ENCODE measurements around the gene DIAPH2. TPM values are rescaled to one million over a fixed set of nuclear protein-coding genes. Genes with fewer than 3 reads are reported as not detected.
A peak's percentile ranks its signal among the peaks of the same experiment; 100 is the strongest.

Gene DIAPH2
- total RNA-seq, 2 donors from 2014 or later: 12.5 to 18.3 TPM

DNA sequence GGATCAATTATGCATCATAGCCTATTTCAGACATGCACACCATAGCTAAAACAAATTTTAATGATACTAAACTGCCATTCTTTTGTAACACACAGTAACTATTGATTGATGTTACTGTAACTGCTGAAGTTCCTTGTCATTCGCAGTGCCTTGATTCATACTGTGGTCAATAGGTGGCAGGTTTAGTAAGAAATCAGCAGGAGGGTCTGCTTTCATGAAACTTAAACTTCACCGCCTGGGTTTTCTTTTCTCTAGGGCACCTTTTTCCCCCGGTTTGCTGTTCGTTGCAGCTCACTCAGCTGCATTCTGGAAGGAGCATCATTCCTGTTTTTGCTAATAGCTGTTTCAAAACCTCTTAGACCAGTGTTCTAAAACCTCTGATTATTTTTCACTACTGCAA is 287.2 kb downstream of the DIAPH2 start:
- Mint-ChIP-seq H3K4me1 (no peaks in the 10 kb centered on the region), H3K27me3 (no peaks in the 10 kb centered on the region), H3K36me3 (ENCODE audit: low read depth) (peaks cover 4% of the 10 kb centered on the region), H3K4me3 (no peak overlapping the region), H3K27ac (no peak overlapping the region)
- H3K9me3 ChIP-seq (ENCODE audit: control insufficient read depth, low read length, poor library complexity, severe bottlenecking): no peaks in the 10 kb centered on the region
- DNase-seq: no peak
- ATAC-seq: no peak

GRCh38 chrX:96978906-96979305 is 294.3 kb downstream of the DIAPH2 start:
- Mint-ChIP-seq H3K27ac (no peak overlapping the region), H3K4me1 (no peaks in the 10 kb centered on the region)

GRCh38 chrX:96979766-96980165 is 295.1 kb downstream of the DIAPH2 start:
- ATAC-seq (no peak), DNase-seq (no peak)
- Mint-ChIP-seq H3K27ac (no peak overlapping the region), H3K36me3 (ENCODE audit: low read depth) (no peaks in the 10 kb centered on the region), H3K4me3 (no peak overlapping the region), H3K27me3 (no peaks in the 10 kb centered on the region), H3K4me1 (no peaks in the 10 kb centered on the region)
- H3K9me3 ChIP-seq (ENCODE audit: control insufficient read depth, low read length, poor library complexity, severe bottlenecking): no peaks in the 10 kb centered on the region

More at GRCh38 chrX:96978906-96979305, 294.3 kb downstream of the DIAPH2 start:
- H3K9me3 ChIP-seq (ENCODE audit: control insufficient read depth, low read length, poor library complexity, severe bottlenecking): no peaks in the 10 kb centered on the region
- H3K27me3 Mint-ChIP-seq: no peaks in the 10 kb centered on the region
- no peak for ATAC-seq
- no peaks in the 10 kb centered on the region for H3K36me3 Mint-ChIP-seq (ENCODE audit: low read depth)
- no peak for DNase-seq
- H3K4me3 Mint-ChIP-seq: no peak overlapping the region

DNA sequence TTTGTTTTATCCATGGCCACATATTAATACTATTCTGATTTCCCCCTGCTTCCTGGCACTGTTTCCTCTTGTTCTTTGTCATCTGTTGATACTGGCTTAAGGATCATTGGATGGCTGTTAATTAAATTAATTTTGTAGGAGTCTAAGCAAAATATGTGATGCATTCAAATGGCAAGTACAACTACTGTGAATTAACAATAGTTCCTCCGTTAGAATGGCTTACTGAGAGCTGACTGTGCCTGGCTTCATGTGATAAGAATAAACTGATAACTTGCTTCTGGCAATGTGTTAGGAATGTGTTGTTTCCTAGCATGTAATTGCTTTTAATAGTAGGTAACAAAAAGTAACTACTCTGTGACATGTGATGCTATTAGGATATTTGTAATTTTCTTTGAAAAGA is 297.5 kb downstream of the DIAPH2 start:
- no peaks in the 10 kb centered on the region for H3K9me3 ChIP-seq (ENCODE audit: control insufficient read depth, low read length, poor library complexity, severe bottlenecking)
- H3K4me3 Mint-ChIP-seq: no peak overlapping the region
- H3K27me3 Mint-ChIP-seq: no peaks in the 10 kb centered on the region
- no peak overlapping the region for H3K27ac Mint-ChIP-seq
- H3K36me3 Mint-ChIP-seq (ENCODE audit: low read depth): no peaks in the 10 kb centered on the region
- DNase-seq (no peak), ATAC-seq (no peak)
- no peaks in the 10 kb centered on the region for H3K4me1 Mint-ChIP-seq

DNA sequence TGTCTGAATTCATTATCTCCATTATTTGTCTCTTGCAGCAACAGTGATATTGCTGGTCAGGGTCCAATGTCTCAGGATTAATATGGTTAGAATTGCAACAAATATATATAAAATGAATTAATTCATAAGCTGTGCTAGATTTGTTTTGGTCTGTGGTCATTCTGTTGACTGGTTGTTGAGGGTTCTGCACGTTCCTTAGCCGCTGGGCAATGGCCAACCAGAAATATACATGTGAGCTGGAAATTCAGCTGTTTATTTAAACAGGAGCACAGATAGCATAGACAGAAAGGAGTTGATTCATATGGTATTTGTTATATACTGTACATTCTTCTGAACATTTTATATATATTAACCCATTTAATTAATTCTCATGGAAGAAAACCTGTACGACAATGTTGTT is 299.9 kb downstream of the DIAPH2 start:
- no peak for DNase-seq
- H3K9me3 ChIP-seq (ENCODE audit: control insufficient read depth, low read length, poor library complexity, severe bottlenecking): no peaks in the 10 kb centered on the region
- no peaks in the 10 kb centered on the region for H3K36me3 Mint-ChIP-seq (ENCODE audit: low read depth)
- H3K27ac Mint-ChIP-seq: no peak overlapping the region
- H3K4me1 Mint-ChIP-seq: no peaks in the 10 kb centered on the region
- no peak overlapping the region for H3K4me3 Mint-ChIP-seq
- no peaks in the 10 kb centered on the region for H3K27me3 Mint-ChIP-seq
- ATAC-seq: no peak

DNA sequence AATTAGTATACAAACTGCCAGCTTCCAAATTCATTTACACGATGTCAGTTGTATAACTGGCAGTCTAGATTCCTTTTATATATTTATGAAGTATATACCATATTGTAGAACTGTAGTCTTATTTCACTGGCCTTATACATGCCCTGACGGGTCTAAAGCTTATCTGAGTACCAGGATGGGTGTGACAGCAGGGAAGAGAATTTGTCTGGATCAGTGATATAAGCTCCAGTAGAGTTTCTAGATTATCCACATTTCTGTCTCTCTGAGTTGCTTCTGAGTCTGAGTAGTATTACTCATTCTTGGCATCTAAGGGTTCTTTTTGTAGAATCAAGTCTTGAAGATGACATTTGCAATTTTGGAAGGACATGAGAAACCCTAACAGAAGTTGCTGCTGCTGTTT is 300.4 kb downstream of the DIAPH2 start:
- no peaks in the 10 kb centered on the region for H3K27me3 Mint-ChIP-seq
- ATAC-seq (no peak), DNase-seq (no peak)
- no peak overlapping the region for H3K4me3 Mint-ChIP-seq
- H3K27ac Mint-ChIP-seq: no peak overlapping the region
- no peaks in the 10 kb centered on the region for H3K4me1 Mint-ChIP-seq
- H3K9me3 ChIP-seq (ENCODE audit: control insufficient read depth, low read length, poor library complexity, severe bottlenecking): no peaks in the 10 kb centered on the region
- H3K36me3 Mint-ChIP-seq (ENCODE audit: low read depth): no peaks in the 10 kb centered on the region

DNA sequence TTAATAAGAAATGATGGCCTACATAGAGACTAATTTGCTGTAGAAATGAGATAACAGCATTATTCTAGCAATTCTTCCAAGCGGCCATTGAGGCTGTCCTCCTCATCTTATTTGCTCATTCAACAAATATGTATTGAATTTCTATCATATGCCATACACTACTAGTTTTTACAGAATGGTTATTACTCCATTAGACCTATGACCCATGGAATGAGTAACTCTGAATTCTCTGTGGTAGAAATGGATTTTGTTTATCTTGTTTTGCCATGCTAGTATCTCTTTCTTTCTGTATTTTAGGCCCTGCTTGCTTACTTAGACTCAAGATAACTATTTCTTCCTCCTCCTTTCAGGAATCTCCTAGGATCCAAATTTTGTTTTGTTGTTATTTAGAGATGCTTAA is 302.6 kb downstream of the DIAPH2 start:
- H3K36me3 Mint-ChIP-seq (ENCODE audit: low read depth): no peaks in the 10 kb centered on the region
- no peak overlapping the region for H3K4me3 Mint-ChIP-seq
- no peaks in the 10 kb centered on the region for H3K9me3 ChIP-seq (ENCODE audit: control insufficient read depth, low read length, poor library complexity, severe bottlenecking)
- H3K27ac Mint-ChIP-seq: no peak overlapping the region
- no peak for DNase-seq
- H3K4me1 Mint-ChIP-seq: no peaks in the 10 kb centered on the region
- ATAC-seq: no peak
- H3K27me3 Mint-ChIP-seq: no peaks in the 10 kb centered on the region

- no peak overlapping the region for H3K27ac Mint-ChIP-seq
These were observed 305.4 kb downstream of the DIAPH2 start for GRCh38 chrX:96989830-96990571.

GRCh38 chrX:96994093-96994492 is 309.5 kb downstream of the DIAPH2 start:
- Mint-ChIP-seq H3K36me3 (ENCODE audit: low read depth) (peaks cover 2% of the 10 kb centered on the region), H3K27me3 (no peaks in the 10 kb centered on the region), H3K4me1 (no peaks in the 10 kb centered on the region), H3K4me3 (no peak overlapping the region), H3K27ac (peak overlapping the region; percentile 1)
- H3K9me3 ChIP-seq (ENCODE audit: control insufficient read depth, low read length, poor library complexity, severe bottlenecking): no peaks in the 10 kb centered on the region
- DNase-seq (no peak), ATAC-seq (no peak)

More at GRCh38 chrX:96989830-96990571, 305.4 kb downstream of the DIAPH2 start:
- DNase-seq: no peak
- H3K27me3 Mint-ChIP-seq: no peaks in the 10 kb centered on the region
- H3K36me3 Mint-ChIP-seq (ENCODE audit: low read depth): peaks cover 2% of the 10 kb centered on the region
- ATAC-seq: no peak
- H3K4me1 Mint-ChIP-seq: no peaks in the 10 kb centered on the region
- no peaks in the 10 kb centered on the region for H3K9me3 ChIP-seq (ENCODE audit: control insufficient read depth, low read length, poor library complexity, severe bottlenecking)
- no peak overlapping the region for H3K4me3 Mint-ChIP-seq

DNA sequence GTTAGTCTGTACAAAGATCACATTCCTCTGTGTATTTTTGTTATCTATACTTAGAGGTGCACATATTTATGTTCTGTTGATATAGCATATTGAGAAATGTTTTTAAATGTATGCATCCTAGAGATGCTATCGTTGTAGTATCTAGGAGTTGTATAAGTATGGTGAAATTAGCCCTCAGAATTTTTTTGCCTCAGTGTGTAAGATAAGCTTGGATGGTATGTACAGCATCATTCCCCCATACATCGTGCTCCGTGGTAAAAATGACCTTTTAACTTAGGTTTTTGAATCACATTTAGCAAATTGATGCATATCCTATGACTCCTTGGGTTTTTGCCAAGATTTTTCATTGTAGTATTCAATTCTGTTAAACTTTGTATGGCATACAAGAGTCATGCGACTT is 312.6 kb downstream of the DIAPH2 start:
- DNase-seq: no peak
- no peaks in the 10 kb centered on the region for H3K9me3 ChIP-seq (ENCODE audit: control insufficient read depth, low read length, poor library complexity, severe bottlenecking)
- Mint-ChIP-seq H3K36me3 (ENCODE audit: low read depth) (peaks cover 2% of the 10 kb centered on the region), H3K4me1 (peaks cover 3% of the 10 kb centered on the region), H3K27me3 (no peaks in the 10 kb centered on the region), H3K27ac (no peak overlapping the region), H3K4me3 (no peak overlapping the region)
- ATAC-seq: no peak

GRCh38 chrX:97000682-97001368 is 316.2 kb downstream of the DIAPH2 start:
- H3K4me1 Mint-ChIP-seq: peaks cover 6% of the 10 kb centered on the region
- no peak for ATAC-seq
- no peak for DNase-seq
- no peaks in the 10 kb centered on the region for H3K36me3 Mint-ChIP-seq (ENCODE audit: low read depth)
- H3K9me3 ChIP-seq (ENCODE audit: control insufficient read depth, low read length, poor library complexity, severe bottlenecking): no peaks in the 10 kb centered on the region
- no peak overlapping the region for H3K4me3 Mint-ChIP-seq
- H3K27ac Mint-ChIP-seq: peak overlapping the region; percentile 71
- H3K27me3 Mint-ChIP-seq: no peaks in the 10 kb centered on the region

DNA sequence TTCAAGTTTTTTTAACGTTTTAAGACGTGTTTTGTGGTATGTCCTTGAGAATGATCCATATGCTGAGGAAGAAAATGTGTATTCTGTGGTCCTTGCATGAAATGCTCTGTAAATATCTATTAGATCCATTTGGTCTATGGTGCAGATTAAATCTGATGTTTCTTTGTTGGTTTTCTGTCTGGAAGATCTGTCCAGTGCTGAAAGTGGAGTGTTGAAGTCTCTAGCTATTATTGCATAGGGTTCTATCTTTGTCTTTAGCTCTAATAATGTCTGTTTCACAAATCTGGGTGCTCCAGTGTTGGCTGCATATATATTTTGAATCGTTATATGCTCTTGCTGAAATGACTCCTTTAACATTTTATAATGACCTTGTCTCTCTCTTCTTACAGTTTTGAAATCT is 321.5 kb downstream of the DIAPH2 start:
- no peak overlapping the region for H3K27ac Mint-ChIP-seq
- DNase-seq (no peak), ATAC-seq (no peak)
- no peaks in the 10 kb centered on the region for H3K36me3 Mint-ChIP-seq (ENCODE audit: low read depth)
- no peaks in the 10 kb centered on the region for H3K27me3 Mint-ChIP-seq
- no peak overlapping the region for H3K4me3 Mint-ChIP-seq
- peaks cover 3% of the 10 kb centered on the region for H3K4me1 Mint-ChIP-seq
- no peaks in the 10 kb centered on the region for H3K9me3 ChIP-seq (ENCODE audit: control insufficient read depth, low read length, poor library complexity, severe bottlenecking)

- Mint-ChIP-seq H3K27me3 (no peaks in the 10 kb centered on the region), H3K4me1 (peaks cover 5% of the 10 kb centered on the region), H3K27ac (no peak overlapping the region), H3K4me3 (no peak overlapping the region), H3K36me3 (ENCODE audit: low read depth) (no peaks in the 10 kb centered on the region)
- no peak for ATAC-seq
- no peak for DNase-seq
- no peaks in the 10 kb centered on the region for H3K9me3 ChIP-seq (ENCODE audit: control insufficient read depth, low read length, poor library complexity, severe bottlenecking)
These were observed 324.7 kb downstream of the DIAPH2 start for GRCh38 chrX:97009391-97009790.

DNA sequence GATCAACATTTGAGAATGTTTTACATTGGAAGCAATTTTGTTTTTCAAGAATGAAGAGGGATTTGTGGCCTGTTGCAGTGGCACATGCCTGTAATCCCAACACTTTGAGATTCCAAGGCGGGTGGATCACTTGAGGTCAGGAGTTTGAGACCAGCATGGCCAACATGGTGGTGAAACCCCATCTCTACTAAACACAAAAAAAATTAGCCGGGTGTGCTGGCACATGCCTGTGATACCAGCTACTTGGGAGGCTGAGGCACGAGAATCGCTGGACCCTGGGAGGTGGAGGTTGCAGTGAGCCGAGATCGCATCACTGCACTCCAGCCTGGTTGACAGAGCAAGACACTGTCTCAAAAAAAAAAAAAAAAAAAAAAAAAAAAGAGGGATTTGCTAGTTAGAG is 326.9 kb downstream of the DIAPH2 start:
- ATAC-seq: no peak

More for the DNA sequence above, 326.9 kb downstream of the DIAPH2 start:
- H3K4me3 Mint-ChIP-seq: no peak overlapping the region
- H3K36me3 Mint-ChIP-seq (ENCODE audit: low read depth): no peaks in the 10 kb centered on the region
- no peaks in the 10 kb centered on the region for H3K9me3 ChIP-seq (ENCODE audit: control insufficient read depth, low read length, poor library complexity, severe bottlenecking)
- H3K4me1 Mint-ChIP-seq: peaks cover 3% of the 10 kb centered on the region
- no peak overlapping the region for H3K27ac Mint-ChIP-seq
- no peak for DNase-seq
- no peaks in the 10 kb centered on the region for H3K27me3 Mint-ChIP-seq
